Measurements from ENCODE around the gene PIGW. TPM values are rescaled to one million over a fixed set of nuclear protein-coding genes. Genes with fewer than 3 reads are reported as not detected.
"Not testable (repeated sequence)": the region's sequence is repeated elsewhere in the genome, so short reads cannot be mapped to it uniquely, and the experiment has no call there.

PIGW gene
- total RNA-seq, 1 experiment from 2014 or later, result 8.4 TPM

DNA sequence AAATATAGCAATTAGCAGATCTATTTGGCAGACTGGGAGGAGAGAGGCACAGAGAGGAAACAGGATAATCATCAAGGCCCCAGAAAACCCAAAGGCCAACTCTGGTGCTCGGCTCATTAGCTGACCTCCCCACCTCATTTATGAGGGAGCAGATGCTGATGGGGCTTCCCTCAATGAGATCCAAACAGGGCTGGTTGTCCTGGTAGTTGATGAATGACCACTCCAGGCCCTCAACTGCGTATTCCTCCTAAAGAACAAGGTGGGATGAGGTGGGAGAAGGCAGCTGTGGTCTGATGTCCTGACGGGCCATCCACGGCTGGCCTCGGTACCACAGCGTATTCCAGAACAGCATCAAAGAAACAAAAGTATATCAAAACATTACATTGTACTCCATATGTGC, 27.5 kb upstream of the PIGW start:
- no peak for DNase-seq (ENCODE audit: low read depth)

DNA sequence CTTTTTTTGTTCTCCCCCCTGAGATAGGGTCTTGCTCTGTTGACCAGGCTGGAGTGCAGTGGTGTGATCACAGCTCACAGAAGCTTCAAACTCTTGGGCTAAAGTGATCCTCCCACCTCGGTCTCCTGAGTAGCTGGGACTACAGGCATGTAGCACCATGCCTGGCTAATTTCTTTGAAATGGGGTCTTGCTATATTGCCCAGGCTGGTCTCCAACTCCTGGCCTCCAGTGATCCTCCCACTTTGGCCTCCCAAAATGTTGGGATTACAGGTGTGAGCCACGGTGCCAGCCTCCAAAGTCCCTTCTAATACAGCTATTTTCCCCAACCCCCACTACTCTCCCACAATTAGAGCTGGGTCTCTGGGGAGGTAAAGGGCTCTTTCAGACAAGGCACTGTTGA, 26.3 kb upstream of the PIGW start:
- DNase-seq (ENCODE audit: low read depth), result not testable (repeated sequence)

- no peak for DNase-seq (ENCODE audit: low read depth)
These were observed 25.4 kb upstream of the PIGW start for GRCh38 chr17:36509272-36509985.

DNA sequence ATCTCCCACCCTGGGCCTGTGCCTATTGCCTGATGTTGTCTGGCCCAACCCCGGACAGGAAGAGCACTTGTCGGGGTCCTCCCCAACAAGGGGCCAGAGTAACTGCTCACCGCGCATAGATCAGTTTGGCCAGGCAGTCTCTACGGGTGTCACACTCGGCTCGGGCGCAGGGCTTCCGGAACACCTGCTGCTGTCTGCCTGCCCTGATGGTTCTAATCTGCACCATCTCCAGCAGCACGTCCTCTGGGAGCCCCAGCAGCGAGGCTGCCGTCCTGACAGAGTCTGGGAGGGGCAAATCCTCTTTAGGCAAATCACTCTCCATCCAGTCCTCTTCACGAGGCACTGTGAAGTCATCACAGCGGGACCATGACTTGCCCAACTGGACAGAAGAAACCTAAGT, 24.2 kb upstream of the PIGW start:
- DNase-seq (ENCODE audit: low read depth), result no peak

DNA sequence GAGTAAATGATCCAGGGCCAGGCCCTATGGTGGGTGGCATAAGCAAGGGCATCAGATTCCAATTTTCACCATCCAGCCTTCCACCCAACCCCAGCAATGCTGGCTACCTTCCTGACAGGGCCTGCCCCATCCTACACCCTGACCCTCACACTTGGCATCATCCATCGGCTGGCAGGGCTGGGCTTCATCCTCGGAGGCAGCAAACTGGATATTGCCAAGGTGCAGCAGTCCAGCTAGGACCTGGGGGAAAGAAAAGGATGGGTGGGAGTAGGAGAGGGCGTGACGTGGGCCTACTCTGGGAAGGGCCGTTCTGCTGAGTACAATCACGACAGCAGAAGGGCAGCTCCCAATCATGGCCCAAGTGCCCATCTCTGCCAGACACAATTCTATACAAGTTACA, 23.6 kb upstream of the PIGW start:
- DNase-seq (ENCODE audit: low read depth), result no peak

- no peak for DNase-seq (ENCODE audit: low read depth)
These were observed 22.1 kb upstream of the PIGW start for GRCh38 chr17:36512641-36513040.

DNA sequence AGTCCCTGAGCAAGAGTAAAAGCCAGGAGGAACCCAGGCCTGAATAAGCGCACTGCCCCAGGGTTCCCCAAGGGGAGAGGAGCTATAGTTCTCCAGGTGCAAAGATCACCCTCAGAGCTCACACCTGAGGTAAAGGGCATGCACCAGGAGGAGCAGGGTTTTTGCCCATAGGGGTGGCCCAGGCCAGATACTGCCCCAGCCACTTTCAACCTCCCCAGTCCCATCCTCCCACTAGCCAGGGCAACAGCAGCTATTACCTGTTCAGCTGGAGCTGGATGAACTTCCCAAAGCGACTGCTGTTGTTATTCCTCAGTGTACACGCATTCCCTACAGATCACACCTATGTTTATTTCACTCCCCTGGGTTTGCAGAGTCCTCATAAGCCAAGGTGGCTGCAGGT, 19.9 kb upstream of the PIGW start:
- no peak for DNase-seq (ENCODE audit: low read depth)

- no peak for DNase-seq (ENCODE audit: low read depth)
These were observed 18.9 kb upstream of the PIGW start for GRCh38 chr17:36515837-36516236.

DNA sequence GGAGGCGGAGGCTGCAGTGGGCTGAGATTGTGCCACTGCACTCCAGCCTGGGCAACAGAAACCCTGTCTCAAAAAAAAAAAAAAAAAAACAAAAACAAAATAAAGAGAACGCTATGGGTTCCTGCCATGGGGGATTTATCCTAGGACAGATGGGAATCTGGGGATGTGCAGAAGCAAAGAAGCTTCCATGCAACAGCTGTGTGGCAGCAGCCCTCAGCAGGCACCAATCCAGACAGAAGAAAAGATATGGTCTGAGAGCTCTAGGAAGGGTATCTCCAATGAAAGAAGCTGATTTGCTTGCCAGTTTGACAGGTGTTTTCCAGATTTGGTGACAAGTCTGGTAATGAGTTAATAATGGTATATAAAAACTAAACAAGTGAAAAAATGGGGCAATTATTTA, 11.7 kb upstream of the PIGW start:
- DNase-seq (ENCODE audit: low read depth), result no peak

GRCh38 chr17:36524428-36524876, 10.3 kb upstream of the PIGW start:
- DNase-seq (ENCODE audit: low read depth), result no peak

DNA sequence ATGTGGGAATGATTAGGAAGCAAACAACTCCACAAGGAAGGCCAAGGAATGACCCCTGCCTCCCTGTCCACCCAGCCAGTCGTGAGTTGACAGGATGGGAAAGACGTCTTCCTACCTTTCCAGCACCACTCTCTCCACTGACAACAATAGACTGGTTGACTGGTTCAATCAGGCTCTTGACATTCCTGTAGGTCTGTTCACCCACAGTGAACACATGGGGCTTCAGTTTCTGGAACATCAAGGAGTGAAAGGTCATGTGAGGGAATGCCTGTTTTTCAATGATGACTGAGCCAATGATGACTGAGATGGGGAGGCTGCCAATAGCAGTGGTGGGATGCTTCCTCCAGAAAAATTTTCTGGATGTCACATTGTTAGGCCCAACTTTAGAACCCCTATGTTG, 9.7 kb upstream of the PIGW start:
- DNase-seq (ENCODE audit: low read depth), result no peak

GRCh38 chr17:36525888-36526287, 8.9 kb upstream of the PIGW start:
- no peak for DNase-seq (ENCODE audit: low read depth)

DNA sequence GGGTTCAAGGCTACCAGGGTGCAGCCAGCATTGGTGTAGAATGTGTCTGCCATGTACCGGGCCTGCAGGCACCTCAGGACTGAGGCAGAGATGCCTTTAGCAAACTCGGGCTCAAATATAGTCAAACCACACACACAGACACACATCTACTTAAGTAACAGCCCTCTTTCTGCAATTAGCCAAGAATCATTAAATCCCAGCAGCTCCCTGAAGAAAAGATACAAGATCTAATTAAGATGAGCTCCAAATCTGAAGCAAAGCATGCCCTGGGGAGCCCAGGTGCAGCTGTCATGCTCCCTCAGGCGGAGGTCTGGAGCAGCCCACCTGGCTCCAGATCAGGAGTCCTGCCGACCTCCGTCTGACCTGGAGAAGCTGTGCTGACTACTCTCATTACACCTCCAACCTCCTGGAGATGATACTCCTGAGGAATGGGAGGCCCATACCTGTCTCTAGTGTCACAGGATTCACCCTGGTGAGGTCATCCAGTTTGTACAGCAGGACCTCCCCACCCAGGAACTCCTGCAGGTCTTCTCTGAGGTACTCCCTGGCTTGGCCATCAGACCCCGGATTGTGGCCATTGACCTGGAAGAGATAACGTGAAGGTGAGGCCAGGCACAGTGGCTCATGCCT, 7.1 kb upstream of the PIGW start:
- no peak for DNase-seq (ENCODE audit: low read depth)

DNA sequence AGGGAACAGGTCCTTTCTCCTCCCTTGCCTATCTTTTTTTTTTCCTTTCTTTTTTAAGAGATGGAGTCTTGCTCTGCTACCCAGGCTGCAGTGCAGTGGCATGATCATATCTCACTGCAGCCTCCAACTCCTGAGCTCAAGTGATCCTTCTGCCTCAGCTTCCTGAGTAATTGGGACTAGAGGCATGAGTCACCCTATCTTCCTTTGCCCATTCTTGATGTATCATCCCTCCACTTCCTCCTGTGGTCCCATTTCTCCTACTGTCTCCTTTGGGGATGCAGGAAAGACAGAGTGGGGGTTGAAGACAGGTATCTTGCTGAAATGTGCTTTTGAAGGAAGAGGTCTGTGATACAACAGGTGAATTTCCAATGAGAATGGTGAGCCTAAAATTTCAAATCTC, 5.7 kb upstream of the PIGW start:
- DNase-seq (ENCODE audit: low read depth), result peak; percentile 71

GRCh38 chr17:36532435-36532975, 2.3 kb upstream of the PIGW start:
- no peak for DNase-seq (ENCODE audit: low read depth)

DNA sequence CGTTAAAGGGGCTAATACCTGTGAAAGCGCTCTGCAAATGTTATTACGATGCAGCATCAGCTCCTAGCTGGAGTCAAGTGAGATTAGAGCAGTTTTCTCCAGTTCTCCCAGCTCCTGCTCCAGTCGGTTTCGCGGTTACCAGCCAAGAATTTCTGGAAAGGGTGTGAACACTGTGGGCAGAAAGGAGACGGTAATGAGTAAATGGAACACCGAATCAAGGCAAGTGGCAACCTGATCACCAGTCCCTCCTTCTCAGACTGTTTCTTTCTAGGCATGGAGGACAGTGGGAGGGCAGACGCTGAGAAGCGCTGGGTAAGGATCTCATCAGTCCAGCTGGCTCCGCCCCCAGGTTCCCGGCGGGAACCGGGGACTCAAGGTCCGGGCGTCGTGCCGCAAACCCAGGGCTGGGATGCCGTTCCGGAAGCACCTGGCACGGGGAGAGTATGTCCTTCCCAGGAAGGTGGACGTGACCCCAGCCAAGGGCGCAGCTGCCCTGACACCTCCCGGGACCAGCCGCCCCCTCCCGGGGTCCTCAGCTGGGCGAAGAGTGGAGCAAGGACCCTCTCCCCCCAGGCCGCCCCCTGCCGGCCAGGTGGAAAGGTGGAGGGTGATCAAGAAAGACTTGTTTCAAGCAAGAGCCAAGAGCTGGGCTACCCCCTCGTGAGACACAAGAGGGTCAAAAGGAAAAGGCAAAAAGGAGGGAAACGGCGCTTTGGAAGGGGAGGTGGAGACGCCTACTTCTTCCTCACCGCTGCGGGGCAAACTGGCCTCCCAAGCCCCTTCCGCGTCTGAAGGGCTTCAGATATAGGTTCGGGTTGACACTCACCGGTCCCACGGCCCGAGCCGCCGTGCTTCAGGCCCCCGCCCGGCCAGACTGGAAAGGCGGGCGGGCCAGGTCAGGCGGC, 600 bp upstream of the PIGW start:
- peak; percentile 56 for DNase-seq (ENCODE audit: low read depth)

GRCh38 chr17:36535669-36536081, 888 bp downstream of the PIGW start:
- no peak for DNase-seq (ENCODE audit: low read depth)

DNA sequence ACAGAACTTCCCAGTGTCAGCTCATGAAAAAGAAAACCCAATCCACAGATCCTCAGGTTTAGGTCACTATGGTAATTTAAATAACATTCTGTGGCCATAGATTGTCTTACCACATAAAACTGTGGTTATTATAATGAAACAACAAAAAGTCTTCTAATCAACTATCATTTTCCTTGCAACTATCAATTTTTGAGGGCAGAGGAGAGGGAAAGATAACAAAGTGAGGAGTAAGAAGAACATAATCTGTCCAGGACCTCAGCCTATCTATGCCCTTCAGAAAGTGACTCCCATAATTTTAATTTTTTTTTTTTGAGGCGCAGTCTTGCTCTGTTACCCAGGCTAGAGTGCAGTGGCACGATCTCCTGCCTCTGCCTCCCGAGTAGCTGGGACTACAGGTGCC, 5.9 kb downstream of the PIGW start:
- DNase-seq (ENCODE audit: low read depth), result no peak

DNA sequence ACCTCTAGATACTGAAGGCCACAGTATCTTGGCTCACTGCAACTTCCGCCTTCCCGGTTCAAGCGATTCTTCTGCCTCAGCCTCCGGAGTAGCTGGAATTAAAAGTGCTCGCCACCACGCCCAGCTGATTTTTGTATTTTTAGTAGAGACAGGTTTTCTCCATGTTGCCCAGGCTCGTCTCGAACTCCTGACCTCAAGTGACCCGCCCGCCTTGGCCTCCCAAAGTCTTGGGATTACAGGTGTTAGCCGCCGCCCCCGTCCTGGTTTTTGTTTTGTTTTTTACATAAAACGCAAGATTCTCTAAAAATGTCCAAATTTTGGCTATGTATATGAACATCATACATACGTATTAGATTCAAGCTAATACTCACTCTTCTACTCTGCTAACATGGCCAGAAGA, 8.0 kb downstream of the PIGW start:
- no peak for DNase-seq (ENCODE audit: low read depth)

DNA sequence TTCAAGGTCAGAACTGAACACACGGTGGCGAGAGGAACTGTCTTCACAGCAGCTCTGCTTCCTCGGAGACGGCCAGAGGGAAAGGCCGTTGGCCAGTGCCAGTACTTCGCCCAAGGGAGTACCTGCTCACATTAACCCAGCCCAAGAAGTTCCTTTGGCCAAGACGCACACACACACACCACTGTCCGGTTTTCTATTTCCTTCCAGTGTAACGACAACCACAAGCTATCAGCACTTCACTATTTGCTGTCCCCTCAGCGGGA, 9.2 kb downstream of the PIGW start:
- peak; percentile 60 for DNase-seq (ENCODE audit: low read depth)

DNA sequence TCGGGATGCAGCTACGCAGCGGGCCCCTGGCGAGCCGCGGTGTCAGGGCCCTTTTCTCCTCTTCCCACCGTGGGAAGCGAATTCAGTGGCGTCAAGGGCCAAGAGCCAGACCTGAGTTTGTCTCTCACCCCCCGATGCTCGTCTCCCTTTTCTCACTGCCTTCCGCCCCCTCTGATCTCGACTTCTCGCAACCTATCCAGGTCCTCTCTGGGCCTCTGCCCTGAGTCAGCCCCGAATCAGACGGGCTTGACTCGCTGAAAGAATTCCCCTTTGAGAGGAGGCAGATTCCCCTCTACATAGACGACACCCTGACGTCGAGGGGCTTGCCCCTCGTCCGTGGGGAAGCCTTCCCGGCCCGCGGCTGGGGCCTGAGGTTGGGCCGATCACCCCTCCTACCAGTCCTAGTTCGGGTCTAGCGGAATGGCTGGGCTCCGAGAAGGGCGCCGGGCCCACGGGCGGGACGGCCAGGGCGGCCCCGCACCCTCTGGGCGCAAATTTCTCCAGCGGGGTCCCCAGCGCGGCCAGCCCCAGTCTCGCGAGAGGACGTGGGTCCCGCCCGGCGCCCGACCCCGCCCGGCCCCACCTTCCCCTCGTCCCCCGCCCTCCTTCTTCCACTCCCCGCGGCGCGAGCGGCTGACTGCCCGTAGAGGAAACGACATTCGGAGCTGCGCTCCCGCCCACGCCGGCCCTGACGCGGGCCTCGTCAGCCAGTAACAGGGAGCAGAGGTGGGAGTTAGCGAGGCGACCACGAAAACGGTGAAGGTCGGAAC, 9.7 kb downstream of the PIGW start, which contains the start of gene GGNBP2:
GGNBP2 (plus strand) TSS at position 613 of the 770 bp plus-strand sequence. CDS start 806 bp downstream, outside the sequence.
- DNase-seq (ENCODE audit: low read depth), result peak; percentile 88

GRCh38 chr17:36545077-36545464, 10.3 kb downstream of the PIGW start:
- no peak for DNase-seq (ENCODE audit: low read depth)

Data from RPMI7951 (cell line).